Neuronal stem cell (in vitro differentiated cells): ENCODE results near the gene AVPR2.

Experiments used
- DNase-seq: peaks from one replicate; pipeline ENCODE4 v3.0.0-alpha.2; 2013; ENCODE audit warnings: low spot score
- H2AFZ ChIP-seq: one replicate; pipeline ENCODE4 v1.6.1; 2013; ENCODE audit warnings: mild to moderate bottlenecking, low read length, inconsistent platforms
- H2AK5ac ChIP-seq: 2 replicates; pipeline ENCODE4 v1.6.1; 2013; ENCODE audit warnings: low read depth, mild to moderate bottlenecking, inconsistent platforms, low read length, moderate library complexity, mixed read lengths
- H2BK120ac ChIP-seq: 2 replicates; pipeline ENCODE4 v1.6.1; 2013; ENCODE audit warnings: low read depth, mild to moderate bottlenecking, inconsistent platforms, low read length, moderate library complexity, mixed read lengths
- H2BK12ac ChIP-seq: one replicate; pipeline ENCODE4 v1.6.1; 2013; ENCODE audit warnings: low read length, inconsistent platforms
- H2BK15ac ChIP-seq: 2 replicates; pipeline ENCODE4 v1.6.1; 2013; ENCODE audit warnings: mild to moderate bottlenecking, low read length, inconsistent platforms, mixed read lengths
- H2BK5ac ChIP-seq: one replicate; pipeline ENCODE4 v1.6.1; 2013; ENCODE audit warnings: inconsistent platforms, mild to moderate bottlenecking, low read length, moderate library complexity
- H3K14ac ChIP-seq: one replicate; pipeline ENCODE4 v1.6.1; 2013; ENCODE audit warnings: low read length, inconsistent platforms
- H3K18ac ChIP-seq: 2 replicates; pipeline ENCODE4 v1.6.1; 2013; ENCODE audit warnings: low read length, inconsistent platforms
- H3K23ac ChIP-seq: 2 replicates; pipeline ENCODE4 v1.6.1; 2013; ENCODE audit warnings: low read depth, mild to moderate bottlenecking, mixed read lengths, low read length, inconsistent platforms; ENCODE audit not compliant: poor library complexity
- H3K27ac ChIP-seq: replicated peaks from 3 replicates; pipeline ENCODE4 v1.5.1; 2013; ENCODE audit warnings: low read length, inconsistent platforms
- H3K27me3 ChIP-seq, 3 experiments: 2 replicates each; pipeline ENCODE4 v1.6.1; 2013; ENCODE audit warnings: low read length in 3 of 3, mild to moderate bottlenecking in 2 of 3, inconsistent platforms in 1 of 3, low read depth in 1 of 3, mixed read lengths in 1 of 3, moderate library complexity in 1 of 3; ENCODE audit not compliant: control insufficient read depth in 3 of 3, insufficient read depth in 3 of 3
- H3K36me3 ChIP-seq, 2 donors: replicated peaks in 1 of 2; 2 replicates each; pipeline ENCODE4 v1.6.1; 2013; ENCODE audit warnings: low read length in 2 of 2; ENCODE audit not compliant: control insufficient read depth in 2 of 2, insufficient read depth in 2 of 2
- H3K4ac ChIP-seq: 2 replicates; pipeline ENCODE4 v1.6.1; 2013; ENCODE audit warnings: inconsistent platforms, mild to moderate bottlenecking, low read length, moderate library complexity
- H3K4me1 ChIP-seq, 2 donors: 1 replicate in 1 of 2; 2 replicates in 1 of 2; pipeline ENCODE4 v1.6.1; 2013; ENCODE audit warnings: low read length in 2 of 2, low read depth in 1 of 2; ENCODE audit not compliant: control insufficient read depth in 2 of 2, insufficient read depth in 1 of 2
- H3K4me2 ChIP-seq: one replicate; pipeline ENCODE4 v1.6.1; 2013; ENCODE audit warnings: mild to moderate bottlenecking, low read length, inconsistent platforms; ENCODE audit not compliant: insufficient read depth, poor library complexity, severe bottlenecking
- H3K4me3 ChIP-seq, 2 donors: 2 replicates each; pipeline ENCODE4 v1.5.1; 2013; ENCODE audit warnings: low read length in 2 of 2, mild to moderate bottlenecking in 2 of 2, inconsistent platforms in 1 of 2, moderate library complexity in 1 of 2
- H3K79me1 ChIP-seq: one replicate; pipeline ENCODE4 v1.6.1; 2013; ENCODE audit warnings: low read depth, mild to moderate bottlenecking, inconsistent platforms, low read length, moderate library complexity
- H3K9ac ChIP-seq: one replicate; pipeline ENCODE4 v1.6.1; 2013; ENCODE audit warnings: mild to moderate bottlenecking, low read depth, low read length, inconsistent platforms; ENCODE audit not compliant: poor library complexity
- H3K9me3 ChIP-seq, 2 donors: replicated peaks in 1 of 2; 2 replicates each; pipeline versions ENCODE3 to v1.6.1; 2013; ENCODE audit warnings: low read length in 2 of 2, mild to moderate bottlenecking in 2 of 2, inconsistent platforms in 1 of 2, low read depth in 1 of 2, mixed read lengths in 1 of 2, moderate library complexity in 1 of 2; ENCODE audit not compliant: control insufficient read depth in 2 of 2, insufficient read depth in 1 of 2
- H4K8ac ChIP-seq: one replicate; pipeline ENCODE4 v1.6.1; 2013; ENCODE audit warnings: low read depth, mild to moderate bottlenecking, inconsistent platforms, low read length, moderate library complexity
- H4K91ac ChIP-seq: one replicate; pipeline ENCODE4 v1.6.1; 2013; ENCODE audit warnings: low read length, low read depth, mild to moderate bottlenecking, inconsistent platforms; ENCODE audit not compliant: poor library complexity
- WGBS, 2 donors: extraction: QIAGEN DNeasy Blood & Tissue Kit; methylation state at CpG; one replicate each; pipeline ENCODE4 v1.1.7; 2013; ENCODE audit warnings: missing lambda C conversion rate in 2 of 2, mixed read lengths in 1 of 2; ENCODE audit not compliant: insufficient read length in 2 of 2, insufficient replicate concordance in 1 of 2; ENCODE audit errors: extremely low coverage in 2 of 2; 5-methylcytosine and 5-hydroxymethylcytosine counted together

AVPR2 gene

DNA sequence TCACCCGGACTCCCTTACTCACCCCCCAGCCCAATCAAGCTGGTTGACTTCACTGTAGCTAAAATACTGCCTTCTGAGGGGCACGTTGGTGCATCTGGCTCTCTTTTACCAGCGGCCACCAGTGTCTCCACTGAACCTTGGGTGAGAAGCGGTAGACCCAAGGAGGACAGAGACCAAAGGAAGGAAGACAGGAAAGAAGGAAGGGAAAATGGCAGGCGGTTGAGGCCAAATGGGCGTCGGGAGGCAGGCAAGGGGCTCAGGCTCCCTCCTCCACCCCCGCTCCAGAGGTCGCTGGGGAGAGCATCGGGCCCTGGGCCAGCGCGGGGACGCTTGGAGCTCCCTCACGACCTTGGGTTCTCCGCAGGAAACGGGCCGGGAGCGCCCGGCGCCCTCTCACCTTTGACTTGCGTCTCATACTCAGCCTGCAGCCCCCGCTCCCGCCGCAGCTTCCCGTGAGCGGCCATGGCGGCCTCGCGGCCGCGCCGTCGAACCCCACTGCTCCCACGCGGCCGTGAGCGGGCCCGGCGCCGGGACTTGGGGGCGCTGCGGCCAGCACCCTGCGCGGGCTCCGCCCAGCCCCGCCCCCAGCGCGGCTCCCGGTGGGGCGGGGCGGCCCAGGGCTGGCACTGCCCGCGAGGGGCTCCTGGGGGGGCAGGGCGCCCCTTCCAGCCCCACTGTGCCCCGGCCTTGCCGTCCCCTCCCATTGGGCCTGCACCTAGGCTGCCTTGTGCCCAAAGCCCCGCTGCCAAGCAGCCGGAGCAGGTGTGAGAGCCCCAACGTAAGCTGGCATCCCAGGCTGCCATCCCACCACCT lies 21.5 kb downstream of the AVPR2 start, which contains the start of gene ARHGAP4:
TSS of gene ARHGAP4 (minus strand) at position 526 of the 813 bp plus-strand sequence. CDS start at position 464, 62 bp downstream.
- no peaks in the 10 kb centered on the region for H3K79me1 ChIP-seq
- peaks cover 0 to 37% (median 5%) of the 10 kb centered on the region in 3 experiments for H3K27me3 ChIP-seq
- peak within 1 kb of the TSS; percentile 37 for H2BK15ac ChIP-seq
- no peak within 1 kb of the TSS for H3K27ac ChIP-seq
- no peak within 1 kb of the TSS for H3K4ac ChIP-seq
- H3K9ac ChIP-seq: peak within 1 kb of the TSS; percentile 60
- H2BK120ac ChIP-seq: no peak within 1 kb of the TSS
- peaks cover 11 to 28% of the 10 kb centered on the region in 2 donors for H3K4me1 ChIP-seq
- no peak within 1 kb of the TSS for H4K8ac ChIP-seq
- H3K4me2 ChIP-seq: peak within 1 kb of the TSS; percentile 51
- no peaks in the 10 kb centered on the region for H3K9me3 ChIP-seq
- no peak within 1 kb of the TSS for H3K14ac ChIP-seq
- H2AFZ ChIP-seq: peak within 1 kb of the TSS; percentile 38
- H3K36me3 ChIP-seq: peaks cover 0 to 17% of the 10 kb centered on the region in 2 donors
- no CpG with 5 or more reads among the region's 59 CpGs for WGBS, 2 donors
- H3K4me3 ChIP-seq: peak within 1 kb of the TSS; percentile 64 to 67
- no peak within 1 kb of the TSS for H2BK5ac ChIP-seq
- H4K91ac ChIP-seq: no peak within 1 kb of the TSS
- no peak for DNase-seq
- peak within 1 kb of the TSS; percentile 63 for H2AK5ac ChIP-seq
- H3K18ac ChIP-seq: peak within 1 kb of the TSS; percentile 76
- H2BK12ac ChIP-seq: peak within 1 kb of the TSS; percentile 58
- peak within 1 kb of the TSS; percentile 89 for H3K23ac ChIP-seq

DNA sequence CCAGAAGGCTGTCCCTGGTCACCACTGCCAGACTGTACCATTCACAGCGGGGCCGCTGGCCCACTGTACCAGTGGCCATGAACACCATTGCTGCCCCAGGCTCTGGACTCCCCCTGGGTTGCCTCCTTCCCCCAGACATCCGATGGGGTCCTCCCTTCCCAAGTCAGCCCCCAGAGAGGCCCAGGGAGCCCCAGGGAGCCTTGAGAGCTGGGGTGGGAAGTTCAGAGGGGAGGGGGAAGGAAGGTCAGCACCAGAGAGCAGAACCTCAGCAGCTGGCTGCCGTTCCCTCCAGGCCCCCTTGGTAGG lies 22.0 kb downstream of the AVPR2 start:
- peak overlapping the region; percentile 49 for H3K4me2 ChIP-seq
- H2AK5ac ChIP-seq: peak overlapping the region; percentile 63
- peak overlapping the region; percentile 71 for H3K18ac ChIP-seq
- H3K4me1 ChIP-seq: peaks cover 11 to 23% of the 10 kb centered on the region in 2 donors
- no peak overlapping the region for H3K4ac ChIP-seq
- peak overlapping the region; percentile 37 for H2BK15ac ChIP-seq
- H2AFZ ChIP-seq: peak overlapping the region; percentile 38
- WGBS, 2 donors: no CpG with 5 or more reads among the region's 4 CpGs
- no peak overlapping the region for H2BK120ac ChIP-seq
- no peak overlapping the region for H4K8ac ChIP-seq
- peaks cover 4 to 23% of the 10 kb centered on the region in 2 donors for H3K36me3 ChIP-seq
- H2BK5ac ChIP-seq: no peak overlapping the region
- H3K9ac ChIP-seq: peak overlapping the region; percentile 44
- no peaks in the 10 kb centered on the region for H3K9me3 ChIP-seq
- H3K27me3 ChIP-seq: peaks cover 0 to 39% (median 5%) of the 10 kb centered on the region in 3 experiments
- no peak overlapping the region for H3K27ac ChIP-seq
- H3K79me1 ChIP-seq: no peaks in the 10 kb centered on the region
- peak overlapping the region; percentile 89 for H3K23ac ChIP-seq
- DNase-seq: no peak
- H3K4me3 ChIP-seq: peak overlapping the region in 1 of 2 donors; percentile 67
- H2BK12ac ChIP-seq: no peak overlapping the region
- H4K91ac ChIP-seq: no peak overlapping the region
- no peak overlapping the region for H3K14ac ChIP-seq

DNA sequence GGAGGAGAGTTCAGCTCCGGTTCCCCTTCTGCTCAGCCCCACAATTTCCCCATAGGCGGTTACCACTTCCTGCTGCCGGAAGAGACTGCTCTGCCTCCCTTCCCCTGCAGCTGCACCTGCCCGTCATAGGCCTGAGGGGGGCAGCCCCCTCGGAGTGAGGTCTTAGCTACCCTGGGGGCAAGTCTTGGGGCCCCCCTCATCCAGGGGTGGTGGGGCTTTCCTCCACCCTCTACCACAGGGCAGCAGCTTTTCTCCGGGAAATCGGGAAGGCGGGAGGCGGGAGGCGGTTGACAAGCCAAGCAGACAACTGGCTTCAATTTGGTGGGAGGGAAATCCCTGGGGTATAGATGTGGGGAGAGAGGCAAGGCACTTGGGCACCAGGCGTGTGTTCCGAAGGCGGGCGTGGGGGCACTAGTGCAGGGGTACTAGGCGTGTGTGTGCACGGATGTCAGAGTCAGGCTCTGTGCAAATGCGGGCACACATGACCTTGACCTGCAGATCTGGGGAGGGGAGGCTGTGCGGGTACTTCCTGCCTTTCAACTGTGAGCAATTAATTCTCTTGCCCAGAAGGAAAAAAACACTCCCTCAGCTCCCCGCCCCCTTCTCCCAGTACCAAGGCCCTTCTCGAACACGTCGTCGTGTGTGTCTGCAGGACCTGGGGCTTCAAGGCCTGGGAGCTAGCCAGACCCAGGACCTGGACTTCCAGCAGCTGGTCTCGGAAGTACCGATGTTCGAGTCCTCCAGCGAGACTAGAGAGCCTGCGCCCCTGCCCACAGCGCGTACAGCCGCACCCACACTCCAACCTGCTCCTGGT lies 22.6 kb downstream of the AVPR2 start:
- Histone ChIP-seq H3K23ac (peak overlapping the region; percentile 89), H4K91ac (no peak overlapping the region), H3K79me1 (no peaks in the 10 kb centered on the region), H3K4ac (peak overlapping the region; percentile 23), H2AK5ac (peak overlapping the region; percentile 89), H3K4me2 (peak overlapping the region; percentile 51), H2AFZ (peak overlapping the region; percentile 38), H3K14ac (no peak overlapping the region), H3K18ac (peak overlapping the region; percentile 98), H2BK15ac (no peak overlapping the region), H3K36me3 (peaks cover 9 to 28% of the 10 kb centered on the region in 2 donors), H3K27ac (peak overlapping the region; percentile 97), H3K9ac (peak overlapping the region; percentile 86), H4K8ac (peak overlapping the region; percentile 72), H2BK120ac (no peak overlapping the region), H2BK12ac (peak overlapping the region; percentile 73), H3K27me3 (peaks cover 0 to 39% (median 5%) of the 10 kb centered on the region in 3 experiments), H3K4me1 (peaks cover 11 to 18% of the 10 kb centered on the region in 2 donors), H3K9me3 (no peaks in the 10 kb centered on the region), H2BK5ac (peak overlapping the region; percentile 93), H3K4me3 (peak overlapping the region; percentile 67 to 94)
- no peak for DNase-seq
- no CpG with 5 or more reads among the region's 31 CpGs for WGBS, 2 donors

DNA sequence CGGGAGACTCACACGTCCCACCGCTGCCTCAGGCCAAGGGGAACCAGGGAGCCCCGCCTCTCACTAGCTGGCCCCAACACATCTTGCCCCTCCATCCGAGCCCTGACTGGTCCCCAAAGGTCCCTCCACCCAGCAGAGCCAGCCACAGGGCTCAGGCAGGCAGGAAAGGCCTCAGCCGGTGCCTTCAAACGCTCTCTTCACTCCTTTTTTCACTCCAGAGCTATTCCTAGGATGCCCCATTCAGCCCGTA lies 23.1 kb downstream of the AVPR2 start:
- Histone ChIP-seq H3K23ac (peak overlapping the region; percentile 65), H2AK5ac (peak overlapping the region; percentile 89), H2AFZ (peak overlapping the region; percentile 52), H3K4me3 (peak overlapping the region; percentile 67 to 94), H3K18ac (peak overlapping the region; percentile 98), H3K4me1 (peaks cover 11 to 17% of the 10 kb centered on the region in 2 donors), H3K14ac (no peak overlapping the region), H3K79me1 (no peaks in the 10 kb centered on the region), H2BK12ac (peak overlapping the region; percentile 73), H3K9ac (peak overlapping the region; percentile 86), H4K91ac (no peak overlapping the region), H3K4me2 (peak overlapping the region; percentile 51), H2BK120ac (no peak overlapping the region), H3K9me3 (no peaks in the 10 kb centered on the region), H4K8ac (peak overlapping the region; percentile 72), H2BK5ac (peak overlapping the region; percentile 93), H3K4ac (peak overlapping the region; percentile 23), H3K36me3 (peaks cover 9 to 34% of the 10 kb centered on the region in 2 donors), H3K27ac (peak overlapping the region; percentile 97), H2BK15ac (no peak overlapping the region), H3K27me3 (peaks cover 0 to 37% (median 5%) of the 10 kb centered on the region in 3 experiments)
- no peak for DNase-seq
- WGBS, 2 donors: no CpG with 5 or more reads among the region's 8 CpGs
